ENCODE data around the gene CCL2.

DNA sequence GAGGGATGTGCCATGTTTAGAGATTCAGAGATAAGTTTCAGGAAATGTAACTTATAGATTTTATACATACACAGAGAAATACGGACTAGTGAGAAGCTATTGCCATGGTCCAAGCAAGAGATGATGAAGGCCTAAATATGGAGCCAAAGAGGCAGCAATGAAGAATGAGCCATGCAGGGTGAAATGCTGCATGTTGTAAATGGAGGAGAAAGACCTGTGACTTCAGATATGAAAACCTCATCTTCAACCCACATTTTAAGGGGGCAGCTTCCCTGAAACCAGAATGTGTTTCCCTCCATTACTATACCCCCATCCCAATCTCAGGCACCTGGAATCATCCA, 2.9 kb downstream of the CCL2 start:
- TF ChIP-seq, protein P1, sequence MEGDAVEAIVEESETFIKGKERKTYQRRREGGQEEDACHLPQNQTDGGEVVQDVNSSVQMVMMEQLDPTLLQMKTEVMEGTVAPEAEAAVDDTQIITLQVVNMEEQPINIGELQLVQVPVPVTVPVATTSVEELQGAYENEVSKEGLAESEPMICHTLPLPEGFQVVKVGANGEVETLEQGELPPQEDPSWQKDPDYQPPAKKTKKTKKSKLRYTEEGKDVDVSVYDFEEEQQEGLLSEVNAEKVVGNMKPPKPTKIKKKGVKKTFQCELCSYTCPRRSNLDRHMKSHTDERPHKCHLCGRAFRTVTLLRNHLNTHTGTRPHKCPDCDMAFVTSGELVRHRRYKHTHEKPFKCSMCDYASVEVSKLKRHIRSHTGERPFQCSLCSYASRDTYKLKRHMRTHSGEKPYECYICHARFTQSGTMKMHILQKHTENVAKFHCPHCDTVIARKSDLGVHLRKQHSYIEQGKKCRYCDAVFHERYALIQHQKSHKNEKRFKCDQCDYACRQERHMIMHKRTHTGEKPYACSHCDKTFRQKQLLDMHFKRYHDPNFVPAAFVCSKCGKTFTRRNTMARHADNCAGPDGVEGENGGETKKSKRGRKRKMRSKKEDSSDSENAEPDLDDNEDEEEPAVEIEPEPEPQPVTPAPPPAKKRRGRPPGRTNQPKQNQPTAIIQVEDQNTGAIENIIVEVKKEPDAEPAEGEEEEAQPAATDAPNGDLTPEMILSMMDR (conservative IDR thresholded peaks at IDR 0.05; ENCODE audit: low read length), result no peak
- TF ChIP-seq EZH2phosphoT487 (IDR thresholded peaks at IDR 0.05; ENCODE audit: borderline replicate concordance), result no peak
